H1 (cell line): ENCODE measurements around the gene FGGY. TPM values are rescaled to one million over a fixed set of nuclear protein-coding genes. Genes with fewer than 3 reads are reported as not detected.

Experiments
- CTCF ChIA-PET: fragments of 300-600 bp; sonication (Branson Sonifier 250); formaldehyde crosslinking; loops from one replicate; lab custom pipeline; 2021; ENCODE audit not compliant: partially characterized antibody; lab: Charles Lee
- POLR2A ChIA-PET: fragments of 300-600 bp; sonication (Branson Sonifier 250); formaldehyde crosslinking; loops from one replicate; lab custom pipeline; 2021; ENCODE audit warnings: inconsistent platforms; ENCODE audit not compliant: partially characterized antibody; lab: Charles Lee
- DNase-seq, 2 experiments: peaks; one replicate each; pipeline versions ENCODE4 v3.0.0 to v3.0.0-alpha.2; 2010 to 2022; ENCODE audit warnings: low spot score in 2 of 2, low read depth in 1 of 2, mixed read lengths in 1 of 2
- FAIRE-seq: peaks from 2 replicates; lab custom pipeline; 2011; peaks lifted over from hg19 to GRCh38; lab: Jason Lieb, UNC
- H2AFZ ChIP-seq: 2 replicates; pipeline ENCODE4 v1.8.1; 2012; ENCODE audit warnings: low read length, inconsistent platforms
- H2AK5ac ChIP-seq: 2 replicates; pipeline ENCODE4 v1.6.1; 2013; ENCODE audit warnings: low read depth, low read length
- H2BK120ac ChIP-seq: replicated peaks from 2 replicates; pipeline ENCODE3; 2013; ENCODE audit warnings: low read depth, low read length, inconsistent platforms
- H2BK12ac ChIP-seq: 2 replicates; pipeline ENCODE4 v1.6.1; 2013; ENCODE audit warnings: low read depth, low read length
- H2BK15ac ChIP-seq: 2 replicates; pipeline ENCODE4 v1.6.1; 2013; ENCODE audit warnings: low read length
- H2BK20ac ChIP-seq: 2 replicates; pipeline ENCODE4 v1.6.1; 2013; ENCODE audit warnings: low read length
- H2BK5ac ChIP-seq: 2 replicates; pipeline ENCODE4 v1.6.1; 2013; ENCODE audit warnings: low read depth, low read length
- H3K14ac ChIP-seq: 2 replicates; pipeline ENCODE4 v1.6.1; 2013; ENCODE audit warnings: inconsistent platforms; ENCODE audit not compliant: insufficient read length
- H3K18ac ChIP-seq: 2 replicates; pipeline ENCODE4 v1.6.1; 2013; ENCODE audit warnings: low read length; ENCODE audit errors: extremely low read depth
- H3K23ac ChIP-seq: 2 replicates; pipeline ENCODE4 v1.6.1; 2013; ENCODE audit warnings: inconsistent platforms; ENCODE audit not compliant: insufficient read length
- H3K23me2 ChIP-seq: 2 replicates; pipeline ENCODE4 v1.6.1; 2013; ENCODE audit warnings: low read depth, low read length
- H3K27ac ChIP-seq: 2 replicates; pipeline ENCODE4 v1.6.1; 2011; ENCODE audit warnings: low read depth, low read length, inconsistent platforms
- H3K27me3 ChIP-seq, 4 experiments: replicated peaks in 1 of 4; 1 replicate in 1 of 4; 2 replicates in 3 of 4; pipeline versions ENCODE4 v1.6.1 to v1.8.1; 2011 to 2013; ENCODE audit warnings: low read length in 3 of 4, mild to moderate bottlenecking in 3 of 4, inconsistent platforms in 2 of 4, mixed read lengths in 2 of 4, moderate library complexity in 1 of 4; ENCODE audit not compliant: control insufficient read depth in 3 of 4, insufficient read depth in 3 of 4; ENCODE audit errors: extremely low read depth in 1 of 4
- H3K36me3 ChIP-seq, 4 experiments: 2 replicates each; pipeline versions ENCODE4 v1.6.1 to v1.8.1; 2011 to 2013; ENCODE audit warnings: mild to moderate bottlenecking in 4 of 4, low read length in 3 of 4, moderate library complexity in 2 of 4, control low read depth in 1 of 4, inconsistent platforms in 1 of 4; ENCODE audit not compliant: insufficient read depth in 4 of 4, control insufficient read depth in 2 of 4
- H3K4ac ChIP-seq: replicated peaks from 2 replicates; pipeline ENCODE3; 2013; ENCODE audit warnings: low read length, low read depth, mixed read lengths, inconsistent platforms; ENCODE audit not compliant: insufficient read length
- H3K4me1 ChIP-seq, 4 experiments: replicated peaks in 1 of 4; 1 replicate in 1 of 4; 2 replicates in 3 of 4; pipeline versions ENCODE4 v1.6.1 to v1.8.1; 2011 to 2013; ENCODE audit warnings: low read length in 3 of 4, inconsistent platforms in 2 of 4, mixed read lengths in 1 of 4; ENCODE audit not compliant: insufficient read depth in 4 of 4, control insufficient read depth in 3 of 4
- H3K4me2 ChIP-seq, 2 experiments: 2 replicates each; pipeline versions ENCODE4 v1.6.1 to v1.8.1; 2011 to 2013; ENCODE audit warnings: low read depth in 2 of 2, low read length in 2 of 2, control low read depth in 1 of 2, inconsistent platforms in 1 of 2, mild to moderate bottlenecking in 1 of 2; ENCODE audit not compliant: insufficient read depth in 1 of 2
- H3K4me3 ChIP-seq, 4 experiments: fragments of 200-600, 300-600 bp in 1 of 4; sonication (generic), shearing (Covaris generic), sonication (Bioruptor Twin) in 1 of 4; 2 replicates each; pipeline versions ENCODE4 v1.5.1 to v1.8.1; 2011 to 2016; ENCODE audit warnings: low read length in 4 of 4, low read depth in 3 of 4, control low read depth in 2 of 4, inconsistent platforms in 2 of 4, mild to moderate bottlenecking in 2 of 4, mixed read lengths in 1 of 4, moderate library complexity in 1 of 4; ENCODE audit not compliant: insufficient read depth in 2 of 4; ENCODE audit errors: extremely low read depth in 1 of 4
- H3K56ac ChIP-seq: replicated peaks from 2 replicates; pipeline ENCODE3; 2013; ENCODE audit warnings: low read depth, mild to moderate bottlenecking, mixed read lengths, low read length, inconsistent platforms; ENCODE audit not compliant: insufficient read length
- H3K79me1 ChIP-seq: 2 replicates; pipeline ENCODE4 v1.6.1; 2013; ENCODE audit warnings: low read depth, low read length, control low read depth
- H3K79me2 ChIP-seq, 2 experiments: 2 replicates each; pipeline versions ENCODE4 v1.6.1 to v1.8.1; 2012 to 2013; ENCODE audit warnings: low read length in 2 of 2, mild to moderate bottlenecking in 2 of 2, inconsistent platforms in 1 of 2; ENCODE audit not compliant: insufficient read depth in 2 of 2, control insufficient read depth in 1 of 2
- H3K9ac ChIP-seq, 4 experiments: replicated peaks in 1 of 4; 1 replicate in 1 of 4; 2 replicates in 3 of 4; pipeline versions ENCODE4 v1.6.1 to v1.8.1; 2011 to 2013; ENCODE audit warnings: low read depth in 3 of 4, low read length in 3 of 4, control low read depth in 2 of 4, mild to moderate bottlenecking in 2 of 4, moderate library complexity in 2 of 4, inconsistent platforms in 1 of 4; ENCODE audit errors: extremely low read depth in 1 of 4
- H3K9me3 ChIP-seq, 2 experiments: 2 replicates each; pipeline versions ENCODE4 v1.6.1 to v1.8.1; 2012 to 2013; ENCODE audit warnings: mild to moderate bottlenecking in 2 of 2, moderate library complexity in 2 of 2, control low read depth in 1 of 2, inconsistent platforms in 1 of 2, low read depth in 1 of 2, low read length in 1 of 2, mixed read lengths in 1 of 2; ENCODE audit not compliant: insufficient read depth in 2 of 2
- H4K20me1 ChIP-seq, 2 experiments: replicated peaks in 1 of 2; 2 replicates each; pipeline versions ENCODE3 to v1.8.1; 2011 to 2013; ENCODE audit warnings: inconsistent platforms in 2 of 2, low read length in 2 of 2, mild to moderate bottlenecking in 1 of 2; ENCODE audit not compliant: insufficient read depth in 2 of 2, control insufficient read depth in 1 of 2
- H4K5ac ChIP-seq: 2 replicates; pipeline ENCODE4 v1.6.1; 2013; ENCODE audit warnings: low read length, low read depth, mixed read lengths, inconsistent platforms; ENCODE audit not compliant: insufficient read length
- H4K8ac ChIP-seq: 2 replicates; pipeline ENCODE4 v1.8.0; 2013; ENCODE audit warnings: mild to moderate bottlenecking, moderate library complexity, low read length, inconsistent platforms; ENCODE audit not compliant: insufficient read depth; ENCODE audit errors: extremely low read depth
- H4K91ac ChIP-seq: replicated peaks from 2 replicates; pipeline ENCODE3; 2013; ENCODE audit warnings: low read length, mixed read lengths, inconsistent platforms; ENCODE audit not compliant: insufficient read length
- FOSL1 ChIP-seq: IDR thresholded peaks from 2 replicates; pipeline ENCODE4 v1.6.1; 2011; ENCODE audit warnings: mild to moderate bottlenecking, low read depth, low read length, moderate library complexity; ENCODE audit not compliant: insufficient read depth
- SAP30 ChIP-seq: fragments of 300-600 bp; sonication (generic); IDR thresholded peaks from 2 replicates; pipeline ENCODE4 v1.7.1; 2012; ENCODE audit warnings: low read length, moderate library complexity, mild to moderate bottlenecking, inconsistent platforms; ENCODE audit not compliant: insufficient read depth, insufficient replicate concordance
- YY1 ChIP-seq: IDR thresholded peaks from 2 replicates; pipeline ENCODE4 v1.6.1; 2011; ENCODE audit warnings: low read depth, mild to moderate bottlenecking, low read length
- WGBS, 2 experiments: shearing (Covaris generic) in 1 of 2; methylation state at CpG; one replicate each; pipeline versions ENCODE4 v1.1.6 to v1.1.7; 2013 to 2015; ENCODE audit warnings: low lambda C conversion rate in 2 of 2, mixed read lengths in 2 of 2, inconsistent platforms in 1 of 2, low coverage in 1 of 2, missing lambda C conversion rate in 1 of 2; ENCODE audit not compliant: insufficient replicate concordance in 2 of 2, insufficient coverage in 1 of 2, insufficient read length in 1 of 2; ENCODE audit errors: extremely low coverage in 1 of 2, missing lambda C conversion rate in 1 of 2; 5-methylcytosine and 5-hydroxymethylcytosine counted together
- polyA plus RNA-seq, 7 experiments: library from polyadenylated mRNA; depleted of rRNA in 3 of 7; stranded (reverse) in 5 of 7; unstranded in 2 of 7; fragments of >200 nt in 5 of 7; fragments of 200-250 nt in 2 of 7; gene quantifications; 1 replicate in 5 of 7; 2 replicates in 1 of 7; 4 replicates in 1 of 7; pipeline versions ENCODE4 v1.2.1 to v1.2.3, GENCODE V29; 2011 to 2013; ENCODE audit warnings: missing spikeins in 2 of 7, mixed read lengths in 2 of 7
- total RNA-seq: library from RNA; stranded (reverse); fragmentation: NEBNext Ultra II Directional; extraction: Animal tissue kit (Norgen Biotek cat#: 25700); gene quantifications from 2 replicates; pipeline ENCODE4 v1.2.1, GENCODE V29; 2021

The FGGY gene
- total and polyA plus RNA-seq, 2 of the 8 experiments (the other 6 are each of a cell fraction or from before 2014, with no cell fraction given) = 10.3 to 12.5 TPM

DNA sequence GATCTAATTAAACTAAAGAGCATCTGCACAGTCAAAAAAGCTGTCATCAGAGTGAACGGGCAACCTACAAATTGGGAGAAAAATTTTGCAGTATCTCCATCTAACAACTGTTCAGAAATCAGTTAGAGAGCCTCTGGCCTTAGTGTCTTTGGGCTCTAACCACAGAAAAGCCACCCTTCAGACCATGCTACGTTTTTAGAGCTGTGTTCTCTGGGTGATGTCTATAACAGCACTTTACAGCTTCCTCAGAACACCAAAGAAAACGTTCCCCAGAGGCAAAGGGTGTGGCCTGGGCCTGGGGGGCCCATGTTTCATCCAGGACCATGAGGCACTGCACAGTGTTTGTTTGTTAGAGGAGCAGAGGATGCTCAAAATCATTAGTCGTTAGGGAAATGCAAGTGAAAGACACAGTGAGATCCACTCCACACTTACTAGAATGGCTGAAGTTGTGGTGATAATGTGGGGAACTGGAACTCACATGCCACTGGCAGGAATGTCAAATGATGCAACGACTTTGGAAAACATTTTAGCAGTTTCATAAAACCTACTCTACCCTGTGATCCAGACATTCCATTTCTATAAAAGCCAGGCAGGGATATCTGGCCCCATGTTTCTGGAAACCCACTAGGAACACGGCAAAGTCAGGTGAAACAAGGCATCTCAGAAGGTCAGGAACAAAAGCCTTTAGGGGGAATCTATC lies 267.4 kb downstream of the FGGY start:
- Histone ChIP-seq H2BK15ac (no peak overlapping the region), H3K27ac (no peak overlapping the region), H2BK5ac (no peak overlapping the region), H2AFZ (no peak overlapping the region), H3K23me2 (no peaks in the 10 kb centered on the region), H3K79me1 (no peaks in the 10 kb centered on the region), H3K4ac (no peak overlapping the region), H3K14ac (no peak overlapping the region), H3K36me3 (no peaks in the 10 kb centered on the region), H2BK20ac (no peak overlapping the region), H3K27me3 (no peaks in the 10 kb centered on the region), H3K9ac (no peak overlapping the region), H2BK120ac (no peak overlapping the region), H2BK12ac (no peak overlapping the region), H3K4me3 (no peak overlapping the region), H3K18ac (no peak overlapping the region), H3K79me2 (no peaks in the 10 kb centered on the region), H4K5ac (no peak overlapping the region), H3K4me1 (no peaks in the 10 kb centered on the region), H2AK5ac (no peak overlapping the region)
- no peak for DNase-seq
- CTCF ChIA-PET = interaction anchor here (0.7 kb wide), 1 partner anchor 792 kb away, joined by 3 read pairs; no protein-coding TSS in a partner anchor
- POLR2A ChIA-PET = no interaction called here
- 82% methylated on average over 6 of the region's 6 CpGs; no CpG with 5 or more reads in 1 of the 2 experiments for WGBS, 2 experiments
- TF ChIP-seq YY1 (no peak), SAP30 (no peak), FOSL1 (no peak)
- TF ChIP-seq, all 59 proteins: peak for 0
- Histone ChIP-seq H3K9me3 (no peaks in the 10 kb centered on the region), H3K56ac (no peak overlapping the region), H4K20me1 (no peaks in the 10 kb centered on the region), H4K8ac (no peak overlapping the region), H4K91ac (no peak overlapping the region), H3K23ac (no peak overlapping the region), H3K4me2 (no peak overlapping the region)
- no peak for FAIRE-seq
